Tibial nerve (tissue), 4 donors: ENCODE measurements around the gene PRDM11.

ENCODE experiments used
- CTCF ChIP-seq, 5 experiments: fragments of 200-600 bp in 3 of 5; fragments of 450-650 bp in 2 of 5; sonication (generic) in 3 of 5; IDR thresholded peaks; one replicate each; pipeline ENCODE4 v1.5.1; 2016 to 2019; ENCODE audit warnings: antibody characterized with exemption in 5 of 5, mild to moderate bottlenecking in 3 of 5, moderate library complexity in 2 of 5
- EP300 ChIP-seq, 2 donors: sonication (generic); formaldehyde crosslinking; IDR thresholded peaks; one replicate each; pipeline ENCODE4 v1.6.1; 2017; ENCODE audit warnings: antibody characterized with exemption in 2 of 2, mild to moderate bottlenecking in 1 of 2
- POLR2A ChIP-seq, 2 donors: fragments of 450-650 bp; IDR thresholded peaks; one replicate each; pipeline ENCODE4 v1.6.1; 2017; ENCODE audit warnings: antibody characterized with exemption in 2 of 2, mild to moderate bottlenecking in 2 of 2, moderate library complexity in 2 of 2

GRCh38 chr11:45225961-45226871, 79.8 kb downstream of the PRDM11 start:
- TF ChIP-seq CTCF (IDR thresholded peaks at IDR 0.05) (no peak), POLR2A (IDR thresholded peaks at IDR 0.05) (no peak), EP300 (IDR thresholded peaks at IDR 0.05) (no peak)
